Measurements from ENCODE around the gene BTBD9.

The BTBD9 gene

GRCh38 chr6:38639498-38640215, at the start of gene BTBD9:
Gene BTBD9 (minus strand): TSS chr6:38639929.
- DNase-seq (ENCODE audit: low read depth in 2 of 2), result peak; percentile 64 to 66

DNA sequence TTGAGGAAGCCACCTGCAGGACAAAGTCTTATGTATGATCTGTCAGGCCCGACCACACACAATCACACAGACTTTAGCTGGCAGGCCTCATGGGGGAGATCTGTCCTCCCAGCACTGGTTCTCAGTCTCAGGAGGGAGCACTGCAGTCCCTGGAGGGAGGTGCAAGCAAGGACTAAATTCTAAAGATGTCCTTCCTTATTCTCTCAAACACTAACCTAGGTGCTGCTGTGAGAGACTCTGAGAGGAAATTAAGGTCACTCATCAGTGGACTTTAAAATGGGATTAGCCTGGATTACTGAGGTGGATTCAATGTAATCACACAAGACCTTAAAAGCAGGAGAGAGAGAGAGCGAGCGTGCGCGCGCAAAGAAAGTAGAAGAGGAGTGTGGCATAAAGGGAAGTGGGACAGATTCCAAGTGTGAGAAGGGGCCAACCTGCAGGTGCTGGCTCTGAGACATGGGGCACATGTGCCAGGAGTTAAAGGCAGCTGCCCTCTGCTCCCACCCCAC, 48.9 kb upstream of the BTBD9 start:
- no peak for DNase-seq (ENCODE audit: low read depth in 2 of 2)

- no peak for DNase-seq (ENCODE audit: low read depth in 2 of 2)
These were observed 47.8 kb upstream of the BTBD9 start for GRCh38 chr6:38687549-38687948.

- no peak for DNase-seq (ENCODE audit: low read depth in 2 of 2)
These were observed 47.3 kb upstream of the BTBD9 start for GRCh38 chr6:38687043-38687353.

DNA sequence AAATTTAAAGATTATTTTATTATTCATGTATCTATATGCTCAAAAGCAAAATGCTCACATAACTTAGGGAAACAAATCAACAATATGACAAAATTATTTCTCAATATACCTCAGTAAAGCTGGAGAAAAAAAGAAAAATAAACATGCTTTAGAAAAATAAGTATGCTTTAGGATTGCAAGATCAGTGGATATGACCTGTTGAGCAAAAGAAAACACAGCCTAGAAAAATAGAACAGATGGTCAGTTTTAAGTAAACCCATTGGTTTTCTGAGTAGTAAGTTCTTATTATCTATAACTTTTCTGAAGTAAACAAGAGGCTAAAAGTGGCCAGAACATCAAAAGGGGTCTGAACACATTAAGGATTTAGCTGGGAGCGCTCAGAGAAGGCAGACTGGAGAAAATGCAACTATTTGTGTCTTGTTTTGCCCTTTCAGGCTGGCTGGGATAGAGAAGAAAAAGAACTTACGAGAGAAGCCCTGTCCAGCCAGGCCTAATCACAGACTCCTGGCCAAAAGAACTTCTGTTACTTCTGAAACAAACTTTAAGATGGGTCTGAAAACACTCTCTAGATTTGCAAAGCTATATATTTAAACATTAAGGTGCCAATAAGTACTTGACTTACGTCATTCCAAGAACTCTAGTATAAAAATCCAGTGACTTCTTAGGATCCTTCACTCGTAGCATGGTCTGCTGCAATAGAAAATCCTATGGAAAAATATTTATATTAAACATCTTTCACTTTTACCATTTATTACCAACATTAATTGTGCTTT, 46.7 kb upstream of the BTBD9 start:
- DNase-seq (ENCODE audit: low read depth in 2 of 2), result no peak

GRCh38 chr6:38684904-38685303, 45.2 kb upstream of the BTBD9 start:
- no peak for DNase-seq (ENCODE audit: low read depth in 2 of 2)

- no peak for DNase-seq (ENCODE audit: low read depth in 2 of 2)
These were observed 44.5 kb upstream of the BTBD9 start for GRCh38 chr6:38684237-38684636.

GRCh38 chr6:38681850-38682249, 42.1 kb upstream of the BTBD9 start:
- no peak for DNase-seq (ENCODE audit: low read depth in 2 of 2)

DNA sequence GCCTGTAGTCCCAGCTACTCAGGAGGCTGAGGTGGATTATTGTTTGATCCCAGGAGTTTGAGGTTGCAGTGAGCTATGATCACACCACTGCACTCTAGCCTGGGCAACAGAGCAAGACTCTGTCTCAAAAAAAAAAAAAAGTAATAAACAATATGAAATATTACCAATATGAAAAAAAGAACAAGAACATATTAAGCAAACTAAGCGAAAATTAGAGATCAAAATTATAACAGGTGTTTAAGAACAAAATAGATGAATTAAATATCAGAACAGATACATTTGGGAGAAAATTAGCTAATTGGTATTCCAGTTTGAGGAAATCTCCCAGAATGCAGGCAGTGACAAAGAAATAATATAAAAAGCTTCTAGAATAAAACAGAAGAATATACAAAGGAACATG, 39.9 kb upstream of the BTBD9 start:
- DNase-seq (ENCODE audit: low read depth in 2 of 2), result no peak

GRCh38 chr6:38678178-38678760, 38.5 kb upstream of the BTBD9 start:
- DNase-seq (ENCODE audit: low read depth in 2 of 2), result no peak

DNA sequence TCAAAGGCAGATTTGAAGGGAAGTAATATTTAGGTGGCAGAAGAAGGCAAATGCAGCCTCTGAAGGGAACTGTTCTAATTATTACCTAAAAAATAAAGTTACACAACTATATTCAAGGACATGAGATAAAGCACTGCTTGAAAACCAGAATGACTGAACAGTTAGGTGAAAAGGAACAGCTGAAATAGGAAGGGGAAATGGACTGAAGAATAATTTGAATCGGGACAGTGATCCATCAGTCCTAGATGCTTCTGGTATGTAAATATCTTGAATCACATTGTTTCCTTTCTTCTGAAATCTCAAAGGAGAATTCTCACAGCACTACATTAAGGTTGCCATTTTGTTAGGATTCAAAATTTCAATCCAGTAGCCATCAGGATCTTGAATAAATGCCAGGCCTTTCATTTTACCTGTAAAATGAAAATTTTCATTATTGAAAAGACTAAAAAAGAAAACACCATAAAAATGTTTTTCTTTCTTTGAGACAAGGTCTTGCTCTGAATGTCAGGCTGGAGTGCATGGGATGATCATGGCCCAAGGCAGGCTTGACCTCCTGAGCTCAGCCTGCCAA, 37.3 kb upstream of the BTBD9 start:
- DNase-seq (ENCODE audit: low read depth in 2 of 2), result no peak

- DNase-seq (ENCODE audit: low read depth in 2 of 2), result no peak
These were observed 36.7 kb upstream of the BTBD9 start for GRCh38 chr6:38676236-38676973.

GRCh38 chr6:38673397-38674165, 33.9 kb upstream of the BTBD9 start:
- DNase-seq (ENCODE audit: low read depth in 2 of 2), result no peak

DNA sequence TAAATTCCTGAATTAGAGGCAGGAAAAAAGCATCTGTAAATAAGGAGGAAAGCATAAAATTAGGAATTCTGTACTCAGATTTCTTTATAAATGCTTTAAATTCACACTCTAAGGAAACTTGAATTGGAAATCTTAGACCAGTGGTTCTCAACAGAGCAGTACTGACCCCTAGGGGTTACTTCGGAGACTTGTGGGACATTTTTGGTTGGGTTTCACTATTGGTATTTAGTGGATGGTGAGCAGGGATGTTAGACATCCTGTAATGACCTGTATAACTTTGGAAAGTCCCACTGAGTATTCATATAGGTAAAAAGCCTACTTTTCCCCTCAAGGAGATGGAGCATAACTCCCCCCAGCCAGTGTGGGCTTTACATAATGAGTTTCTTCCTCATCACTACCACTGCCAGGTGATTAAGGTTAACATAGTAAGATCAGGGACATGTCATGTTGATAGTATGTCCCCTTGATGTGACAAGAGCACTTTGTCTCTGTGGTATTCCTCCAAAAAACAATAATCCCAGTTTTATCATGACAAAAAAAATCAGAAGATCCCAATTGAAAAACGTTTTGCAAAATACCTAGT, 32.2 kb upstream of the BTBD9 start:
- DNase-seq (ENCODE audit: low read depth in 2 of 2), result no peak

DNA sequence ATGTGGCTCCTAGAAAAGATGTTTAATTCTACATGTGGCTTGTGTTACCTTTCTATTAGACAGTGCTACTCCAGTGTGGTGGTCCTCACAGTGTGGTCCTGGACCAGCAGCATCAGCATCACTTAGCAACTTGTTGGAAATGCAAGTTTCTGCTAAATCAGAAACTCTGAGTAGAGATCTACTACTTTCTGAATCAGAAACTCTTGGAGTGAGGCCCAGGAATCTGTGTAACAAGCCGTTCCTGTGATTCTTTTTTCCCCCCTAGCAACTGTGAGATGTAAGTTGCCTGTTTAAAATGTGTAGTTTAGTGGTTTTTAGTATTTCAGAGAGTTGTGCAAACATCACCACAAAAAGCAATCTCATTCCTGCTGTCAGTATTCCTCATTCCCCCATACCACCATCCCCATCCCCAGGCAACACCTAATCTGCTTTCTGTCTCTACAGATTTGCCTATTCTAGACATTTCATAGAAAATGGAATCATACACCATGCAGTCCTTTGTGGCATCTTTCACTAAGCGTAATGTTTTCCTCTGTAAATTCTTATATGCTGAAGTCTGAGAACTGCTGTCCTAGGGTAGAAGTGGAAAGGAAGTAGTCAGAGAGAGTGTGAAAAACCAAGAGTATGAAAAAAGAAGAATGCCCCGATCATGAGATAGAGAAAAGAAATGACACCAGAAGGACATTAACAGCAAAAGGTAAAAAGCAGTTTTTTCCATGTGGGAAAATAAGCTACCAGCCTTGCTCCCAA, 18.9 kb upstream of the BTBD9 start:
- no peak for DNase-seq (ENCODE audit: low read depth in 2 of 2)

DNA sequence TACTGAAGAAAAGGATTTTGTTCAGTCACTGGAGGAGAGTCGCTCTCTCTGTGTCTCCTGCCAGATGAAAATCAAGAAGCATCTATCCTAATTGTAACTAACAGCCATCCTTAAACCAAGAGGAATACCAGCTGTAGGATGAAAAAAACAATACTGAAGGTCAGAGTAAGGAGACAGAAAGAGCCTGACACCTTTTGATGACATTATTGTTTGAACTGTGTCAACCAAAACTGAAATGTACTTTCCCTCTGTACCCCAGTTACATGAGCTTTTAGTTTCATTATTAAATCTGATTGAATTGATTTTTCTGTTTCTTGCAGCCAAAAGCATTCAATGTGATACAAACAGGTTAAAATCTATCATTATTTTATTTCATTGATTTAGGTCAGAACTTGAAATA, 17.2 kb upstream of the BTBD9 start:
- DNase-seq (ENCODE audit: low read depth in 2 of 2), result no peak

- DNase-seq (ENCODE audit: low read depth in 2 of 2), result no peak
These were observed 14.5 kb upstream of the BTBD9 start for GRCh38 chr6:38654263-38654662.

GRCh38 chr6:38651121-38651784, 11.5 kb upstream of the BTBD9 start:
- DNase-seq (ENCODE audit: low read depth in 2 of 2), result no peak

- no peak for DNase-seq (ENCODE audit: low read depth in 2 of 2)
These were observed 10.6 kb upstream of the BTBD9 start for GRCh38 chr6:38650207-38650752.

Measured in stimulated activated CD4-positive, alpha-beta T cell treated with anti-CD3 and anti-CD28 coated beads, Interleukin-12 subunit alpha, Interleukin-12 subunit beta, amount 100 ng/mL, for 24 hours (primary cell).